Ascending aorta (tissue), 2 donors: ENCODE measurements around the gene PTPRS. TPM values are rescaled to one million over a fixed set of nuclear protein-coding genes. Genes with fewer than 3 reads are reported as not detected.
A peak's percentile ranks its signal among the peaks of the same experiment; 100 is the strongest.

ENCODE experiments used
- DNase-seq, 2 donors: peaks; one replicate each; pipeline ENCODE4 v3.0.0-alpha.2; 2019; ENCODE audit warnings: low spot score in 2 of 2
- H3K27ac ChIP-seq, 2 donors: fragments of 200-600 bp; sonication (generic); one replicate each; pipeline ENCODE4 v1.5.1; 2016 to 2017; ENCODE audit warnings: mild to moderate bottlenecking in 1 of 2
- H3K27me3 ChIP-seq: fragments of 200-600 bp; sonication (generic); one replicate; pipeline ENCODE4 v1.5.1; 2017
- H3K36me3 ChIP-seq, 2 donors: fragments of 200-600 bp; sonication (generic); one replicate each; pipeline ENCODE4 v1.5.1; 2016
- H3K4me1 ChIP-seq, 2 donors: fragments of 200-600 bp; sonication (generic); one replicate each; pipeline ENCODE4 v1.5.1; 2016 to 2017; ENCODE audit warnings: mild to moderate bottlenecking in 1 of 2
- H3K4me3 ChIP-seq, 2 donors: fragments of 200-600 bp; sonication (generic); one replicate each; pipeline ENCODE4 v1.5.1; 2016 to 2017; ENCODE audit warnings: mild to moderate bottlenecking in 1 of 2
- H3K9me3 ChIP-seq, 2 donors: fragments of 200-600 bp; sonication (generic); one replicate each; pipeline ENCODE4 v1.5.1; 2016
- intact Hi-C: fragments of 100-400 bp; cut with DNase I; formaldehyde crosslinking; loops from one replicate; pipeline ENCODE4 v1.15.1; 2023
- total RNA-seq: library from RNA; depleted of rRNA; stranded (reverse); fragments of >200 nt; gene quantifications from one replicate; pipeline ENCODE4 v1.1.0, GENCODE V29; 2016
- TF ChIP-seq, protein P1 (sequence below), 3 experiments: fragments of 200-600 bp in 2 of 3; fragments of 450-650 bp in 1 of 3; sonication (generic) in 2 of 3; IDR thresholded peaks; one replicate each; pipeline ENCODE4 v1.5.1; 2016 to 2019; ENCODE audit warnings: antibody characterized with exemption in 3 of 3, mild to moderate bottlenecking in 1 of 3, moderate library complexity in 1 of 3

PTPRS gene
- total RNA-seq, 1 donor from 2014 or later: 517 TPM

DNA sequence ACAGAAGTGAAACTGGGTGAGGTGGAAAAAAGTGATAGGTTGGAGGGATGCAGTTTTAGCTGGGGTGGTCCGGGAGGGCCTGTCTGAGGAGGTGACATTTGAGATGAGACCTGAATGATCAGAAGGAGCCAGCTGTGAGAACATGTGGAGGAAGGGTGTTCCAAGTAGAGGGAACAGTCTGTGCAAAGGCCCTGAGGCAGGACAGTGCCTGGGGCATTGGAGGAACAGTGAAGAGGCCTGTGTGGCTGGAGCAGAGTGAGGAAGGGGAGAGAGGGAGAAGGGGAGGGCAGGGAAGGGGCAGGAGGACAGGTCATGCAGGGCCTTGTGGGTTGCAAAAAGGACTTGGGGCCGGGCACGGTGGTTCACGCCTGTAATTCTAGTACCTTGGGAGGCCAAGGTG lies 36.3 kb upstream of the PTPRS start:
- no peak for DNase-seq
- no peak overlapping the region for H3K4me3 ChIP-seq
- H3K27ac ChIP-seq: no peak overlapping the region
- peaks cover 5 to 7% of the 10 kb centered on the region in 2 donors for H3K9me3 ChIP-seq
- H3K27me3 ChIP-seq: no peaks in the 10 kb centered on the region
- intact Hi-C loops: no loop called here
- TF ChIP-seq, protein P1, sequence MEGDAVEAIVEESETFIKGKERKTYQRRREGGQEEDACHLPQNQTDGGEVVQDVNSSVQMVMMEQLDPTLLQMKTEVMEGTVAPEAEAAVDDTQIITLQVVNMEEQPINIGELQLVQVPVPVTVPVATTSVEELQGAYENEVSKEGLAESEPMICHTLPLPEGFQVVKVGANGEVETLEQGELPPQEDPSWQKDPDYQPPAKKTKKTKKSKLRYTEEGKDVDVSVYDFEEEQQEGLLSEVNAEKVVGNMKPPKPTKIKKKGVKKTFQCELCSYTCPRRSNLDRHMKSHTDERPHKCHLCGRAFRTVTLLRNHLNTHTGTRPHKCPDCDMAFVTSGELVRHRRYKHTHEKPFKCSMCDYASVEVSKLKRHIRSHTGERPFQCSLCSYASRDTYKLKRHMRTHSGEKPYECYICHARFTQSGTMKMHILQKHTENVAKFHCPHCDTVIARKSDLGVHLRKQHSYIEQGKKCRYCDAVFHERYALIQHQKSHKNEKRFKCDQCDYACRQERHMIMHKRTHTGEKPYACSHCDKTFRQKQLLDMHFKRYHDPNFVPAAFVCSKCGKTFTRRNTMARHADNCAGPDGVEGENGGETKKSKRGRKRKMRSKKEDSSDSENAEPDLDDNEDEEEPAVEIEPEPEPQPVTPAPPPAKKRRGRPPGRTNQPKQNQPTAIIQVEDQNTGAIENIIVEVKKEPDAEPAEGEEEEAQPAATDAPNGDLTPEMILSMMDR (IDR thresholded peaks at IDR 0.05): no peak
- H3K4me1 ChIP-seq: no peaks in the 10 kb centered on the region
- no peaks in the 10 kb centered on the region for H3K36me3 ChIP-seq

DNA sequence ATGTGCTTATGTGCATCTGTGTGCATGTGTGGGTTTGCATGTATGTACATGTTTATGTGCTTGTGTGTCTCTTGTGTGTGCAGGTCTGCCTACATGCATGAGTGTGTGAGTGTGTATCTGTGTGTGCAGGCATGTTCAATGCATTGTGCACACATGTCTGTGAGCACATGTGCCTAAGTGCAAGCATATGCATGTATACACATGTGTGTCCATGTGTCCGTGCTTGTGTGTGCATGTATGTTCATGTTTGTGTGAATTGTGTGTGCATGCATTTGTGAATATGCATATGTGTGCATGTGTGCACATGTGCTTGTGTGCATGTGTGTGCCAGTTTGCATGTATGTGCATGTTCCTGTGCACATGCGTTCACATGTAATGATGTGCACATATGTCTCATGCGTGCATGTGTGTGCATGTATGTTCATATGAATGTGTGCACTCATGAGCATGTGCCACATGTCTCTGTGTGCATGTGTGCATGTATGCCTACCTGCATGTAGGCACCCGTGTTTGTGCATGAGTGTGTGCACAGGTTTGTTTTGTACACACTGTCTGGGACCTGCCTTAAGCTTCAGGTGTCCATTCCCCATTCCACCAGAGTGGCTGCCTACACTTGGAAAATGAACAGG lies 32.1 kb upstream of the PTPRS start:
- Histone ChIP-seq H3K27me3 (no peaks in the 10 kb centered on the region), H3K27ac (no peak overlapping the region), H3K9me3 (no peaks in the 10 kb centered on the region), H3K4me3 (no peak overlapping the region), H3K36me3 (no peaks in the 10 kb centered on the region), H3K4me1 (no peaks in the 10 kb centered on the region)
- intact Hi-C loops: no loop called here
- TF ChIP-seq, protein P1 (IDR thresholded peaks at IDR 0.05): no peak
- no peak for DNase-seq

DNA sequence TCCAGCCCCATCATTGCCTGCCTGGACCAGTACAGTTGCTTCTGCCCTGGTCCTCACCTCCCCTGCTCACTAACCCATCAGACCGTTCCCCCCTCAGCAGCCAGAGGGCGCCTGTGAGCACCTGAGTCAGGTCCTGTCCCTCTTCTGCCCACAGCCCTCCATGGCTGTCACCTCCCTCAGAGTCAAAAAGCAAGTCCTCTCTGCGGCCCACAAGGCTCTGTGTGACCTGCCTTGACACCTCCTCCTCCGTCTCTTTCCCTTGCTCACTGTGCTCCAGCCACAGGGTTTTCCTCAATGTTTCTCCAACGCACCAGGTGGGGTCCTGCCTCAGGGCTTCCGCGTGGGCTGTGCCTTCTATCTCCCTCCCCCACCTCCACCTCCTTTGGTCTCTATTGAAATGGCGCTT lies 29.4 kb upstream of the PTPRS start:
- Histone ChIP-seq H3K27me3 (no peaks in the 10 kb centered on the region), H3K27ac (no peak overlapping the region), H3K4me1 (no peaks in the 10 kb centered on the region), H3K9me3 (no peaks in the 10 kb centered on the region), H3K4me3 (no peak overlapping the region), H3K36me3 (no peaks in the 10 kb centered on the region)
- no peak for DNase-seq
- TF ChIP-seq, protein P1 (IDR thresholded peaks at IDR 0.05): peak in 1 of 3 experiments; percentile 22
- intact Hi-C loops: no loop called here

DNA sequence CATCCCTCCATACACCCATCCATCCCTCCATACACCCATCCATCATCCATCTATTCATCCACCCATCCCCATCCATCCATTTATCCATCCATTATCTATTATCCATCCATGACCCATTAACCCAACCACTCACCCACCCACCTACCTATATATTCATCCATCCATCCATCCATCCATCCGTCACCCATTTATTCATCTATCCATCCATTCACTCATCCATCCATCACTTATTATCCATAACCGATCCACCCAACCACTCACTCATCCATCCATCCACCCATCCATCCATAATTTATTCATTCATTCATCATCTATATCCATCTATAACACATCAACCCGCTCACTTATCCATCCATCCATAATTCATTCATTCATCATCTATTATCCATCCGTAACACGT lies 28.7 kb upstream of the PTPRS start:
- H3K27me3 ChIP-seq: no peaks in the 10 kb centered on the region
- H3K9me3 ChIP-seq: no peaks in the 10 kb centered on the region
- TF ChIP-seq, protein P1 (IDR thresholded peaks at IDR 0.05): no peak
- H3K4me3 ChIP-seq: no peak overlapping the region
- no peak for DNase-seq
- no peaks in the 10 kb centered on the region for H3K36me3 ChIP-seq
- intact Hi-C loops: no loop called here
- H3K27ac ChIP-seq: no peak overlapping the region
- no peaks in the 10 kb centered on the region for H3K4me1 ChIP-seq

DNA sequence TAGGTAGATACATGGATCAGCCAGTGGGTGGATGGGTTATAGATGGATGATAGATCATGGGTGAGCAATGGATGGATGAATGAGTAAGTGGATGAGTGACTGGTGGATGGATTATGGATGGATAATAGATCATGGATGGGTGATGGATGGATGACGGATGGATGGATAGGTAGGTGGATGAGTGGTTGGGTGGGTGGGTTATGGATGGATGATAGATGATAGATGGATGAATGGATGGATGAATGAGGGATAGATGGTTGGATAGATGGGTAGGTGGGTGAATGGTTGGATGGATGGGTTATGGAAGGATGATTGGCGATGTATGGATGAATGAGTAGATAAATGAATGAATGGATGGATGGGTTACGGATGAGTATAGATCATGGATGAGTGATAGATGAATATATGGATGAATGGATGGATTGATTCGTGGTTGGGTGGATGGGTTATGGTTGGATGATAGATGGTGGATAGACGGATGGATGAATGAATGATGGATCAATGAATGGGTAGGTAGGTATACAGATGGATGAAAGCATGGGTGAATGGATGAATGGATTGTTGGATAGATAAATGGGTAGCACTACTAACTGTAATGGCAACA lies 27.0 kb upstream of the PTPRS start:
- intact Hi-C loops: no loop called here
- H3K36me3 ChIP-seq: no peaks in the 10 kb centered on the region
- no peaks in the 10 kb centered on the region for H3K4me1 ChIP-seq
- TF ChIP-seq, protein P1 (IDR thresholded peaks at IDR 0.05): no peak
- H3K27ac ChIP-seq: no peak overlapping the region
- DNase-seq: no peak
- H3K9me3 ChIP-seq: no peaks in the 10 kb centered on the region
- no peaks in the 10 kb centered on the region for H3K27me3 ChIP-seq
- H3K4me3 ChIP-seq: no peak overlapping the region
